Measurements from ENCODE around the gene EXOC7. TPM values are rescaled to one million over a fixed set of nuclear protein-coding genes. Genes with fewer than 3 reads are reported as not detected.

The EXOC7 gene
- polyA plus RNA-seq, 1 donor (not counting 4 experiments of a cell fraction or from before 2014, with no cell fraction given), result 60.6 TPM

GRCh38 chr17:76135810-76136188 lies 32.2 kb upstream of the EXOC7 start:
- no peak overlapping the region for H2AFZ ChIP-seq (ENCODE audit: control insufficient read depth, low read length)
- H3K4me3 ChIP-seq (ENCODE audit: control insufficient read depth in 2 of 3, extremely low read depth in 1 of 3, insufficient read depth in 2 of 3, low read depth in 1 of 3, low read length in 3 of 3), result no peak overlapping the region
- no peak overlapping the region for H3K4me2 ChIP-seq (ENCODE audit: control insufficient read depth, extremely low read depth, insufficient read depth, low read depth, low read length)
- dilution Hi-C loops (cut with MboI; ENCODE audit: extremely low pct_ligation_motif_present, low sequenced_read_pairs), result no loop called here
- H3K36me3 ChIP-seq (ENCODE audit: control insufficient read depth in 2 of 2, extremely low read depth in 1 of 2, insufficient read depth in 2 of 2, low read length in 2 of 2), result no peaks in the 10 kb centered on the region
- H3K4me1 ChIP-seq (ENCODE audit: control insufficient read depth, extremely low read depth, insufficient read depth, low read length), result peaks cover 12% of the 10 kb centered on the region
- no peak for FAIRE-seq
- TF ChIP-seq CTCF (optimal IDR thresholded peaks at IDR 0.05 in 1 of 3, IDR thresholded peaks at IDR 0.05 in 1 of 3, conservative IDR thresholded peaks at IDR 0.05 in 1 of 3; ENCODE audit: extremely low read depth in 1 of 3, insufficient read depth in 2 of 3, low read length in 3 of 3) (no peak), EZH2 (IDR thresholded peaks at IDR 0.05; ENCODE audit: low read length) (no peak)
- DNase-seq (ENCODE audit: low read depth, low spot score), result no peak
- no peak overlapping the region for H3K27ac ChIP-seq (ENCODE audit: control insufficient read depth, insufficient read depth, low read length)
- H3K9me3 ChIP-seq (ENCODE audit: control insufficient read depth, low read depth, low read length), result no peaks in the 10 kb centered on the region
- H3K9ac ChIP-seq (ENCODE audit: control insufficient read depth, extremely low read depth, insufficient read depth, low read length), result no peak overlapping the region
- H3K27me3 ChIP-seq (ENCODE audit: control insufficient read depth, extremely low read depth, insufficient read depth, low read length), result peaks cover 42% of the 10 kb centered on the region
- no peaks in the 10 kb centered on the region for H3K79me2 ChIP-seq (ENCODE audit: control insufficient read depth, insufficient read depth, low read length)
- H3K9me1 ChIP-seq (ENCODE audit: control insufficient read depth, extremely low read depth, insufficient read depth, low read length), result no peaks in the 10 kb centered on the region
- no peaks in the 10 kb centered on the region for H4K20me1 ChIP-seq (ENCODE audit: control insufficient read depth, extremely low read depth, insufficient read depth, low read length)

GRCh38 chr17:76134911-76135809 lies 31.6 kb upstream of the EXOC7 start:
- no peak overlapping the region for H3K27ac ChIP-seq (ENCODE audit: control insufficient read depth, insufficient read depth, low read length)
- no peaks in the 10 kb centered on the region for H3K9me1 ChIP-seq (ENCODE audit: control insufficient read depth, extremely low read depth, insufficient read depth, low read length)
- H3K27me3 ChIP-seq (ENCODE audit: control insufficient read depth, extremely low read depth, insufficient read depth, low read length), result peaks cover 36% of the 10 kb centered on the region
- H3K79me2 ChIP-seq (ENCODE audit: control insufficient read depth, insufficient read depth, low read length), result no peaks in the 10 kb centered on the region
- no peak overlapping the region for H3K9ac ChIP-seq (ENCODE audit: control insufficient read depth, extremely low read depth, insufficient read depth, low read length)
- H4K20me1 ChIP-seq (ENCODE audit: control insufficient read depth, extremely low read depth, insufficient read depth, low read length), result no peaks in the 10 kb centered on the region
- no peaks in the 10 kb centered on the region for H3K36me3 ChIP-seq (ENCODE audit: control insufficient read depth in 2 of 2, extremely low read depth in 1 of 2, insufficient read depth in 2 of 2, low read length in 2 of 2)
- H3K4me1 ChIP-seq (ENCODE audit: control insufficient read depth, extremely low read depth, insufficient read depth, low read length), result peaks cover 12% of the 10 kb centered on the region
- dilution Hi-C loops (cut with MboI; ENCODE audit: extremely low pct_ligation_motif_present, low sequenced_read_pairs), result no loop called here
- TF ChIP-seq CTCF (optimal IDR thresholded peaks at IDR 0.05 in 1 of 3, IDR thresholded peaks at IDR 0.05 in 1 of 3, conservative IDR thresholded peaks at IDR 0.05 in 1 of 3; ENCODE audit: extremely low read depth in 1 of 3, insufficient read depth in 2 of 3, low read length in 3 of 3) (no peak), EZH2 (IDR thresholded peaks at IDR 0.05; ENCODE audit: low read length) (no peak)
- FAIRE-seq (no peak), DNase-seq (ENCODE audit: low read depth, low spot score) (no peak)
- no peak overlapping the region for H2AFZ ChIP-seq (ENCODE audit: control insufficient read depth, low read length)
- no peaks in the 10 kb centered on the region for H3K9me3 ChIP-seq (ENCODE audit: control insufficient read depth, low read depth, low read length)
- no peak overlapping the region for H3K4me2 ChIP-seq (ENCODE audit: control insufficient read depth, extremely low read depth, insufficient read depth, low read depth, low read length)
- H3K4me3 ChIP-seq (ENCODE audit: control insufficient read depth in 2 of 3, extremely low read depth in 1 of 3, insufficient read depth in 2 of 3, low read depth in 1 of 3, low read length in 3 of 3), result no peak overlapping the region

All from keratinocyte (primary cell).